Liver (tissue), 3 donors: ENCODE results near the gene BMP7.

Experiments
- ATF3 ChIP-seq: IDR thresholded peaks from 2 replicates; pipeline ENCODE4 v1.6.1; 2016; ENCODE audit warnings: antibody characterized with exemption
- EGR1 ChIP-seq, 2 donors: IDR thresholded peaks; 2 replicates each; pipeline ENCODE4 v1.6.1; 2016 to 2018; ENCODE audit warnings: antibody characterized with exemption in 2 of 2, low read depth in 2 of 2
- GABPA ChIP-seq, 2 donors: IDR thresholded peaks in 1 of 2; conservative IDR thresholded peaks in 1 of 2; 2 replicates each; pipeline ENCODE4 v1.6.1; 2016; ENCODE audit warnings: antibody characterized with exemption in 2 of 2, mild to moderate bottlenecking in 1 of 2, moderate library complexity in 1 of 2
- JUND ChIP-seq, 2 donors: IDR thresholded peaks; 2 replicates each; pipeline ENCODE4 v1.6.1; 2016; ENCODE audit warnings: antibody characterized with exemption in 2 of 2
- NR2F2 ChIP-seq: IDR thresholded peaks from 2 replicates; pipeline ENCODE4 v1.6.1; 2016; ENCODE audit warnings: antibody characterized with exemption
- RAD21 ChIP-seq, 2 donors: IDR thresholded peaks; 2 replicates each; pipeline ENCODE4 v1.6.1; 2016; ENCODE audit warnings: antibody characterized with exemption in 2 of 2, mild to moderate bottlenecking in 2 of 2
- REST ChIP-seq: IDR thresholded peaks from 2 replicates; pipeline ENCODE4 v1.6.1; 2016; ENCODE audit warnings: antibody characterized with exemption, mild to moderate bottlenecking
- RXRA ChIP-seq, 2 donors: IDR thresholded peaks; 2 replicates each; pipeline ENCODE4 v1.6.1; 2017 to 2018; ENCODE audit warnings: antibody characterized with exemption in 2 of 2, mild to moderate bottlenecking in 1 of 2
- SP1 ChIP-seq: IDR thresholded peaks from 2 replicates; pipeline ENCODE4 v1.6.1; 2018; ENCODE audit warnings: antibody characterized with exemption, mild to moderate bottlenecking
- TAF1 ChIP-seq: conservative IDR thresholded peaks from 2 replicates; pipeline ENCODE4 v1.6.1; 2016; ENCODE audit warnings: antibody characterized with exemption, mild to moderate bottlenecking
- YY1 ChIP-seq: IDR thresholded peaks from 2 replicates; pipeline ENCODE4 v1.6.1; 2016; ENCODE audit warnings: antibody characterized with exemption, mild to moderate bottlenecking
- ZBTB33 ChIP-seq: IDR thresholded peaks from 2 replicates; pipeline ENCODE4 v1.6.1; 2016; ENCODE audit warnings: antibody characterized with exemption
- TF ChIP-seq, protein P1 (sequence below): fragments of 150-350 bp; IDR thresholded peaks from 2 replicates; pipeline ENCODE4 v1.5.1; 2017; ENCODE audit warnings: improper control_type of control experiment, low read depth, low read length; ENCODE audit not compliant: missing input control
- TF ChIP-seq, protein P2 (sequence below): IDR thresholded peaks from 2 replicates; pipeline ENCODE4 v1.6.1; 2016; ENCODE audit warnings: antibody characterized with exemption
- donor health status: healthy.
- donor health status: healthy.

- TF ChIP-seq, protein P1, sequence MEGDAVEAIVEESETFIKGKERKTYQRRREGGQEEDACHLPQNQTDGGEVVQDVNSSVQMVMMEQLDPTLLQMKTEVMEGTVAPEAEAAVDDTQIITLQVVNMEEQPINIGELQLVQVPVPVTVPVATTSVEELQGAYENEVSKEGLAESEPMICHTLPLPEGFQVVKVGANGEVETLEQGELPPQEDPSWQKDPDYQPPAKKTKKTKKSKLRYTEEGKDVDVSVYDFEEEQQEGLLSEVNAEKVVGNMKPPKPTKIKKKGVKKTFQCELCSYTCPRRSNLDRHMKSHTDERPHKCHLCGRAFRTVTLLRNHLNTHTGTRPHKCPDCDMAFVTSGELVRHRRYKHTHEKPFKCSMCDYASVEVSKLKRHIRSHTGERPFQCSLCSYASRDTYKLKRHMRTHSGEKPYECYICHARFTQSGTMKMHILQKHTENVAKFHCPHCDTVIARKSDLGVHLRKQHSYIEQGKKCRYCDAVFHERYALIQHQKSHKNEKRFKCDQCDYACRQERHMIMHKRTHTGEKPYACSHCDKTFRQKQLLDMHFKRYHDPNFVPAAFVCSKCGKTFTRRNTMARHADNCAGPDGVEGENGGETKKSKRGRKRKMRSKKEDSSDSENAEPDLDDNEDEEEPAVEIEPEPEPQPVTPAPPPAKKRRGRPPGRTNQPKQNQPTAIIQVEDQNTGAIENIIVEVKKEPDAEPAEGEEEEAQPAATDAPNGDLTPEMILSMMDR: no peak
- TF ChIP-seq RAD21 (IDR thresholded peaks at IDR 0.05) (no peak), SP1 (no peak), EGR1 (IDR thresholded peaks at IDR 0.05; ENCODE audit: low read depth in 2 of 2) (no peak), GABPA (IDR thresholded peaks at IDR 0.05 in 1 of 2, conservative IDR thresholded peaks at IDR 0.05 in 1 of 2) (no peak), YY1 (no peak), ATF3 (no peak), NR2F2 (no peak), JUND (IDR thresholded peaks at IDR 0.05) (no peak), TAF1 (no peak), REST (no peak), ZBTB33 (no peak), RXRA (IDR thresholded peaks at IDR 0.05) (no peak)
- TF ChIP-seq, protein P2, sequence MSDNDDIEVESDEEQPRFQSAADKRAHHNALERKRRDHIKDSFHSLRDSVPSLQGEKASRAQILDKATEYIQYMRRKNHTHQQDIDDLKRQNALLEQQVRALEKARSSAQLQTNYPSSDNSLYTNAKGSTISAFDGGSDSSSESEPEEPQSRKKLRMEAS: no peak
Observed at GRCh38 chr20:57159945-57160610, 106.4 kb downstream of the BMP7 start.
